GM19468 (cell line): ENCODE data around the gene APBA2.

Source experiments
- ATAC-seq: cut with Tn5 transposase; IDR thresholded peaks from one replicate; pipeline ENCODE4 v1.9.1; 2021; ENCODE audit warnings: mild to moderate bottlenecking, moderate library complexity, moderate number of reproducible peaks; ENCODE audit not compliant: unreplicated experiment; ENCODE audit errors: extremely low read depth

Gene APBA2

DNA sequence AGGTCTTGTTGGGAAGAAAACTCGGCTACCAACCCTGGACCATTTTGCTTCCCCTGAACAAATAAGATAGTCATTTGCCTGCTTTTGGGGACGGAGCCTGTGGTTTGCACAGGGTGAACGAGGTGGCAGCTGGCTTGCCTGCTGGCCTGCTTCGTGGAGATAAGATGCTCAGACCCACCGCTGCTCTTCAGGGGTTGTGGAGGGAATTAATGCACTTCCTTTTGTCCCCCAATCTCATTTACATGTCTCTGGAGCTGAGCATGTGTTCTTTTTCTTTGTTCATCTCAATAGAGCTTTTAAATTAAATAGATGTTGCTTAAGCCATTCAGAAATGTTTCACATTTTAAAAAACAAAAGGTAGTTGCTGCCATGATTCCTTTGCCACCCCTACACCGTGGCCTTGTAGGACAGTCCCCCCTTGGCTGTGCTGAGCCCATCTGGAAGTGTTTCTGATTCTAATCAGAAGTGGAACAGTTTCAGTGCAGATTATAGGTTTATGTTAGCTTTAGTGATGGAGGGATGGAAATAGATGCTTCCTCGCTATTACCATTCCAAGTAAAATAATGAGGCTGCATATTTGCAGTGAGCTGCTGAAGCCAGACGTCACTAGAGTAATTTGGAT is 25.6 kb downstream of the APBA2 start:
- no peak for ATAC-seq

DNA sequence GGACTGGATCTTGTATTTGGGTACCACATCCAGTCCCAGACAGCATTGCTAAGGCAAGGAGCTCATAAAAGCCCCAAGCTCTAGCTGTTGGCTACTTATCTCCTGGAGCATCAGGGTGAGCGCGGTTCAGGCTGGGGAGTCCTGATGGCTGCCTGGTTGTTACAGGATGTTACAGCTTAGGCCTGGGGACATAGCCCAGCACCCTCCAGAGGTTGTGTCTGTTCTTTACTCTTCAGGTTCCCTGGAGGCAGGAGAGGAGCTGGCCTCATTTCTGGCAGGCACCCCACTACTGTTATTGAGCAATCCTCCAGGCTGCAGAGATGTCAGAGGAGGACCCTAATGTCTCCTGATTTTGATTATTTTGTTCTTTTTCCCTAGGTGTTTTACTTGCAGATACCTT is 26.6 kb downstream of the APBA2 start:
- ATAC-seq, result no peak

DNA sequence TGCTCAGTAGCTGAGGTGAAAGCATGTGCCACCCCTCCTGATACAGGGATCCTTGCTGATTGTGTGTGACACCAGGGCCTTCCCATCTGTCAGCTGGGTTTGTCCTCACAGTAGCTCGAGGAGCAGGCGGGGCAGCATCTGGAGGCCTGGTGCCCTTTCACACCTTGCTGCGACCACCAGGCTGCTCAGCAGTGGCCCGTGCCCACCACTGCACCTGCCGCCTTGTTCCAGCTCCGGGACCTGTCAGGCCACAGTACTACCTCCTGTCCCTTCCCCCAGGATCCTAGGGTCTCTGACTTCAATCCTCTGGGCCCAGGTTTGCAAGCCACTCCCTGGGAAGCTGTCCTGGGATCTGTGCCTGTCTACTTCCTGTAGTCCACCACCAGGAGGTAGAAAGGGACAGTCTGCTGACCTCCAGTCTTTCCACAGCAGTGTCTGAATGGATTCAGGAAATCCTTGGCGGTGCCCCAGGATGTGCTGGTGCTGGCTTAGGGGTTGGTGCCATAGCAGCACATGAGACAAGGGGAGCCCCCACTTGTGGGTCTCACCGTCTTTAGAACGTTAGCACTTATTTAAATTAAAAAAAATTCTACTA is 27.5 kb downstream of the APBA2 start:
- no peak for ATAC-seq

DNA sequence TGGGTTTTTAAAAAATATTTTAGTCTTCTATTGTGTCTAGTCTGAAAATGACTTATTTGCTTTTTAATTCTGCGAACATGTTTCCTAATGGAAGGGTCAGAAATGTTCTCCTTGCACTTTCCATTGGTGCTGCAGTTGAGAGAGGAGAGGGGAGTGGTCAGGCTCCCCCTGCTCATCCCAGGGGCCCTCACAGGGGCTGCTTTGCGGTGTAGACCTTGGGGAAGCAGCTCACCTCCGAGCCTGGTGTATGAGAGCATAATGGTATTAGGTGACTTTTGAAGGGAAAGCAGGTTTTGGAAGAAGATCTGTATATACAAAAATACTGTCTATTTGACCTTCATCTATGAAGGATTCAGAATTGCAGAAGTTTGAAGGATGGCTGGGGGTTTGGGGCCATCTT is 28.3 kb downstream of the APBA2 start:
- ATAC-seq, result no peak

DNA sequence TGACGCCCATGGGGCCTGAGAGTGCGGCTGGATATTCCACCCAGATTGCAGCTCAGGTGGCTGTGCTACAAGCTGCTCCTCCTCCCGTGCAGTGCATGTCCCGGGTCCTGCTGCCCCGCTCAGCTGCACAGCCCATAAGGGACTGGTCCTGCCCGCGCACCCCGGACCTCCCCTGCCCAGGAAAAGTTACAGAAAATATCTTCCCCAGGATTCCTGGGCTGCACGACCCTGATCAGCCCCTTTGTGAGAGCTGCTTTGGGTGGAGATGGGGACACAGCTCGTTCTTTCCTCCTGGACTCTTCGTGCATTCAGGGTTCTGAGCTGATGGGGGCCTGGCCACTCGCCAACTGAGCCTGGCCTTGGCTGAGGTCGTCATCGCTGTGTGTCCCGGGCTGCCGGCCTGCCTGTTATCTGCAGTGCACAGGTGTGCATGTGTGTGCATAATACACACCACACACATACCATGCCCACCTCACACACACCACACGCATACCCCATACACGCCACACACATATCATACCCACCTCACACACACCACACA is 28.8 kb downstream of the APBA2 start:
- no peak for ATAC-seq

DNA sequence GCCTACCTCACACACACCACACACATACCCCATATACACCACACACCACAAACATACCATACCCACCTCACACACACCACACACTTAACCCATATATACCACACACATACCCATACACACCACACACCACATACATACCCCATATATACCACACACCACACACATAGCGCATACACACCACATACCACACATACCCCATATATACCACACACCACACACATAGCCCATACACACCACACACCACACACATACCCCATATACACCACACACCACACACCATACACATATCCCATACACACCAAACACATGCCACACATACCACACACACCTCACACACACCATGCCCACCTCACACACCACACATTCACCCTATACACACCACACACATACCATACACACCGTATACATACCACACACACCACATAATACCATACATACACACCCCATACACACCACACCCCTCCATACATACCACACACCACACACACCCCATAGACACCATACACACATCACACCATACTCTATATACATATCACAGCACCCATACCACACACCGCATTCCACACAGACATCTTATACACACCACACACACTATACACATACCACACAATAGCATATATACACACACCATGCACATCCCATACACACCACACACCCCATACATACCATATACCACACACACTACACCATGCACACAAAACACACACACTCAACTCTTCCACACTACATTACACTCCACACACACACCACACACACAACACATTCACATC is 29.5 kb downstream of the APBA2 start:
- ATAC-seq, result no peak

DNA sequence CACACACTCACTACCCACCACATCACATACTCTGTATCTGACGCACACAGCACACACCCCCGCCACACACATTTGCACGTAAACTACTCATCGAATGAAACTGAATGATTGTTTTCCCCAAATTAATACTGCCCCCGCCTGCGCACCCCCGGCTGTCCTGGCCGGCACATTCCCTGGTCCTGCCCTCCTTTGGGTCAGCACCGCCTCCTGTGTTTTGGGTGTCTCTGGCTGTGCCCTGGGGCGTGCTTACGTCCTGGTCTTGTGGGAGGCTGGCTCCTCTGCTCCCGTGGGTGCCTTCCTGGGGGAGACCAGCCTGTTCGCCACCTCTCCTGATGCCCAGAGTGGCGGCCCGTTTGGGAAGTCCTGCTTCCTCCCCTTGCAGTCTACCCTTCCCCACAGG is 30.2 kb downstream of the APBA2 start:
- no peak for ATAC-seq

DNA sequence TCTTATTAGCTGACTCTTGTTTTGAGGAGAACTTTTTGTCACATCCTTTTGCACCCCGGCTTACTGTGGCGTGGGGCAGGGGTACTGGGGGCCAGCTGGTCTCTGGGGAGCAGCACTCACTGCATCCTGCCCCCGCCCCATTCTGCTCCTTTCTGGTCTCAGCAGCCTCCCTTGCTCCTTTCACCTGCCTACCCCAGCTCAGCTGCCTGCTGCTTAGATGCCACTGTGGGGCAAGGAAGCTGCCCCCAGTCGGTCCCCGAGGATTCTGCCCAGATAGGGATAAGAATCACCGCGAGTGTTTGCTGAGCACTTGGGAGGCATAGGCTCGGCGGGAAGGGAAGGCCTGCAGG is 32.0 kb downstream of the APBA2 start:
- ATAC-seq, result no peak

DNA sequence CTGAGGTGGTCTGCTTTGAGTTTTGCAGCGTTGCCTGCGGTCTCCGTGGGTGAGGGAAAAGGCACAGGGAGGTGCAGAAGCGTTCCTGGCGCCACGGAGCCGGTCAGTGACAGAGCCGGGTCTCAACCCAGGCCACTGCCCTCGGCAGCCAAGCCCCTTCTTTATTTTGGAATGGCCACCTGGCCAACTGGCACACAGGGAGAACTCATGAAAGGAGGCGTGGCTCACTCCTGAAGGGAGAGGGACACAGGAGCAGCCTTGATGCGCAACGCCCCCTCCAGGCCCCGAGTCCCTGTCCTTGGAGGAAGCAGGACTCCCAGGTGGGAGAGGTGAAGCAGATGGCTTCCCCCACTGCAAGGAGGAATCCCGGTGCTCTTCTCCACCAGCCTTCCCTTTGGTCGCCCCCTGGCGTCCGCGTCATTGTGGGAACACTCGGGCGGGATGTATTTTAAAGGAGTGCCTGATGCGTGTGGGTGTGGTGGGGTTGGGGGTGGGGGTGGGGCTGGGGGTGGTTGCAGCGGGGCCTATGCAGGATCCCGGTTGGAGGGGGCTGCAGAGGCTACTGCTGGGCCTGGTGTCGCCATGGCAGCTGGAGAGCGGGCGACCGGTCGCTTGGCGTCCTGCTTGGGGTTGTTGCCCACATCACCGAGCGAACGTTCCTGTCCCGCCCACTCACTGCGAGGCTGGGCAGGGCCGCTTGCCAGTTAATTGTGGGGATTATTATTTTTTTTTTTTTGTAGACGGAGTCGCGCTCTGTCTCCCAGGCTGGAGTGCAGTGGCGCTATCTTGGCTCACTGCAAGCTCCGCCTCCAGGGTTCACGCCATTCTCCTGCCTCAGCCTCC is 32.6 kb downstream of the APBA2 start:
- ATAC-seq, result no peak

DNA sequence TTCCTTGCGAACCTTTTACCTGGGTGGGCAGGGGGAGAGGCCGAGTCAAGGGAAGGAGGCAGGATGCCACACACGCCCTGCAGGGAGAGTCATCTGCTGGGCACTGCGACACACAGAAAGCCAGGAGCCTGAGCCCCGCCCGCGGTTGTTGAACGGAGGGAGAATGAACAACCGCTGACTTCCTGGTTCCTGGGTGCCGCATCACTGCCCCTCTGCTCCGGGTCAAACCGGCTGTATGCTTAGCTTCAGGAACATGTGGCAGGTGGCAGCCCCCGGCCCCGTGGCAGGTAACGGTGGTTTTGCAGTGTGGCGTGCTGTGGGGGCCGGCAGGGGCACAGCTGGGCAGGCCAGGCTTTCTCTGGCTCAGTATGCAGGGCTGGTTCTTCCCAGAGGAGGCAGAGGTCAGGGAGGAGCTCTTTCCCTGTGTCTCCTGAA is 33.4 kb downstream of the APBA2 start:
- ATAC-seq, result no peak

DNA sequence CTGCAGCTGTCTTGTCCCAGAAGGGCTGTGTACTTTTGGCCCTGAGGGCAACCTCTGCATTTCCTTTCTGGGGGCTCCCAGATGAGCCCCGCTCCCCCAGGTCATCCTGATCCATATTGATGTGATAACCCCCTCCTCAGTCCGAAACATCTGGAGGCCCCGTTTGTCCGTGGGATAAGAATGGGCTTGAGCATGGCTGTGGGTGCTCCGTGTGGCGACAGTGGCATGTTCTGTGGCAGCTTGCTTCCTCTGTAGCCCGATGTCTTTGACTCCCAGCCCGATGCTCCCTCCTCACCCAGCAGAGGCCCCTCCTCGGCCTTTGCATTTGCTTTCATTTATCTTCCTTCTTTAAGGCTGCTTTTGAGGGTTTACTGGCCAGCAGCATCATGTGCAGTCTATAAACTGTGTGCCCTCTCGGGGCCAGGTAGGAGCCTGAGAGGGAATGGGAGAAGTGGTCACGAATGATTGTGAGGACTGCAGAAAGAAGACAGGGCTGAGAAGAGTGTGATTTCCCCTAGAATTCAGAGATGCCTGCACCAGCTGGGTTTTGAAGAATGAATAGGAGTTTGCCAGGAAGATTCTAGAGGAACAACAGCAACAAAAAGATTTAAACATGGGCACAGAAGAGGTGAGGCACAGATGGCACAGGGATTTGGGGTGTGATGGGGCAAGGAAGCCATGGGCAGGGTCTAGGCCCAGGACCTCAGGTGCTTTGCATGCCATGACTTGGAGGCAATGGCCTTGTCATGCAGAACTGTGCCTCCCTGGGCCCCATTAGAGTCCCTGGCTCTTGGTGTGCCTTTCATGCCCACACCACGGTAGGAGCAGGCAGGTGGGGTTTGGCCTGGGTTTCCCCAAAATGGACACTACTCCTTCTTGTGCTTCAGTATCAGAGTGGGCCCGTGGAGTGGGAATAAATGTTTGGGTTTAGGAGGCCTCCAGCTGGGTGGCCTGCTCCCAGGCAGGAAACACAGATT is 34.2 kb downstream of the APBA2 start:
- ATAC-seq, result no peak

DNA sequence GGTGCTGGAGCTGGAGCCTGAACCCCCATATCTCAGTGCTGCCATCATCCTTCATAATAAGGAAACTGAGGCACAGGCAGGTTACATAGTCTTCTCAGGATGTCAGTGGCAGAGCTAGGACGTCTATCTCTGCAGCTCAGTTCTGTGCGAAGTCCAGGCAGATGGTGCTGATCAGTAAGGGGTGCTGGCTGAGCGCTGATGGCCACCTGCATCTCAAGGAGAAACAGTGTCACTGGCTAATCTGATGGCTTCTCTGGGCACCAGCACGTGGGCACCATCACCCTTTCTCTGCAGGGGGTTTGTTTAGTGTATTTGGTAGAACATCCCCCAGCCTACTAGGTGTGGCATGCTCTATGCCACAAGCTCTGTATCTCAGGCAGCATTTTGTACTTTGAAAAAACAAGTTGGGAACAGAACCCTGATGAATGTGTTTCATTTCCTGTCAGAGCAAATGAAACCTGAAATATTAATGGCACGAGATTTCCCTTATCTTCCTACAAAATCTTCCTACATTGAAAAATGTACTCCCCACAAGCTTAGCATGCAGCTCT is 35.1 kb downstream of the APBA2 start:
- no peak for ATAC-seq

DNA sequence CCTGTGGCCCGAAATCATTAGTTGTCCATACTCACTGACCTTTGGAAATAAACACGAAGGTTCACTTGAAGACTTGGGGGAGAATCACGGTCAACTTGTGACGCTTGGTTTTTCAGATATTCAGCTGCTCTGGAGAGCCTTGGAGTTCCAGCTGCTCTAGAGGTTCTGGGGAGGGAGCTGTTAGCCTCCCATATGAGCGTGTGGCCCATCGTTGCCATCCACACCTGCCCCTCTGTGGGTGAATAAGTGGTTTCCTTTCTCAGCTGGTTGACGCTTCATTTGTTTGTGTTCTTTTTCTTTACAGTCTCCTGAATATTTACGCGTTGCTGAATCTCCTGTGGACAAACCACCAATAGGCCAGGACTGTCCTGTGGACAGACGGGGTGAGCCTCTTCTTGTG is 35.6 kb downstream of the APBA2 start:
- ATAC-seq, result no peak

DNA sequence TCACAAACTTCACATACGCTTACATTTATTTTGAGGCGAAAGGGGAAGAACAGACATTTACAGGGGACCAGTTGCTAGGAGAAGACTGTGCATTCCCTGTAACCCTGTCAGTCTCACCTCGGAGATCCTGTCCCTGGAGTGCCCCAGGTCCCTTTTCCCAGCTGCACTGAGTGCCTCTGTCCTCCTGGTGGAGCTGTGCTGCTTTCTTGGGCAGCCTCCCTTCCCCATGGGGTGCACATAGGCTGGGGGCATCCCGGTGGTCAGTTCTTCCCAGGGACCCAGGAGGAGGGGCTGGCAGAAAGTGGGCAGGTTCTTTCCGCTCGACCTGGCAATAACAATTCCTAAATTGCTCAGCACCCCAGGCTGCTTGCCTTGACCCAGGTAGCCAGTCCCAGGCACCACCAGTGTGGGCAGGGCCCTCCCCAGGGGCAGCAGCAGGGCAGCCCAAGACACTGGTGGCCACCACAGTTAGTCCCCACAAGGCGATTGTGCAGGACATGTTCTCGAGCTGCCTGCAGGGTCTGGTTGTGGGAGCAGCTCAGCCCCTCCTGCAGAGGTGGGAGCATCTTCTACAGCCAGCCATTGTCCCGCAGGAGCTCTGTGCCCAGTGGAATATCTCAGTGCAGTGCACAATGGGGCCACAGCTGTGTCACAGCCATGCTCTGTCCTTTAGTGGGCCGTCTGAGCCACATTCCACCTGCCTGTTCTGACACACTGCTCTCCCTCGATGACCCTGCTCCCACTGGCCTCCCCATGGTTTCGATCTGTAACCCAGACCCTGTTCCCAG is 36.3 kb downstream of the APBA2 start:
- ATAC-seq, result no peak

DNA sequence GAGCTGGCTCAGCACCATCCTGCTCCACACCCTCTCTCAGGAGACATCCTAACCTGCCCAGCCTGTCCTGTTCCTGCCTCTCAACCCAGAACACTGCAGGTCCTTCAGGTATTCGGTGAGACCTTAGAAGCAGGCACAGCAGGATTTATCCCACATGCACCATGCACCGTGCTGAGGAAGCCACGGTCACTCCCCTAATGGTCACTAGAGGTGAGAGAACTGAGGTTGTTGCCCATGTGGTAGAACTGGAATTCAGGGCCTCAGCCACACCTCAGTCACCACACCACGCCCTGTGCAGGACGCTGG is 36.9 kb downstream of the APBA2 start:
- no peak for ATAC-seq

DNA sequence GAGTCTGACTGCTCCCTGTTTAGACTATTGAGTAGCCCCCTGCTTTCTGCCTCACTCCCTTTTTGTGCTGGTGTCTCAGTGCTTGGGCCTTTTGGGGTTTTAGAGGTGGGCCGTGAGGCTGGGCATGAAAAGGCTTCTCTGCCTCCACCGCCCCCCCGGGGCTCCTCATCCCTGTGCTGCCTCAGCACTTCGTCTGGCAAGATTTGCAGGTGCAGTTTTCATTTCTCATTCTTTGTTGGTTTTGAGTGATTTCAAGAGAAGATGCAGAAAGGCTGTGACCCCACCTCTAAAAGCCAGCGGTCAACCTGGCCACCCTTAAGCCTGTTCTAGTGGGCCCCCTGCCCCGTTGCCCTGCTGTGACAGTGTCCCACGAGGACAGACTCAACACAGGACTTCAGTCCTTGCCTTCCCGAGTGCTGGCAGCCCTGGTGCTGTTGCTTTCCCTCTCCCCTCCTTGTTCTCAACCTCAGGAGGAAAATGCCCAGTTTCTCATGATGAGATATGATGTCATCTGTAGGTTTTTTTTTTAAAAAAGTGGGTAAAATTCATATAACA is 38.0 kb downstream of the APBA2 start:
- ATAC-seq, result no peak

DNA sequence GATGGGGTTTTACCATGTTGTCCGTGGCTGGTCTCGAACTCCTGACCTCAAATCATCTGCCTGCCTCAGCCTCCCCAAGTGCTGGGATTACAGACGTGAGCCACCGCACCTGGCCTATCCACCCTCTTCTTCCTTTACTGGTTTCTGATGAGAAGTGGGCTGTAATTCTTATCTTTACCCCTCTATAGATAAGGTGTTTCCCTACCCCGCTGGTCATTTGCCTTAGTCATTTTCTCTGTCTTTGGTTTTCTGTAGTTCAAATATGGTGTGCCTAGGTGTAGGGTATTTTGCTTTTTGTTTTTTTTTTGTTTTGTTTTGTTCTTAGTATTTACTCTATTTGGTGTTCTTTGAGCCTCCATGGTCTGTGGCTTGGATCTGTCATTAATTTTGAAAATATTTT is 41.3 kb downstream of the APBA2 start:
- ATAC-seq, result no peak

DNA sequence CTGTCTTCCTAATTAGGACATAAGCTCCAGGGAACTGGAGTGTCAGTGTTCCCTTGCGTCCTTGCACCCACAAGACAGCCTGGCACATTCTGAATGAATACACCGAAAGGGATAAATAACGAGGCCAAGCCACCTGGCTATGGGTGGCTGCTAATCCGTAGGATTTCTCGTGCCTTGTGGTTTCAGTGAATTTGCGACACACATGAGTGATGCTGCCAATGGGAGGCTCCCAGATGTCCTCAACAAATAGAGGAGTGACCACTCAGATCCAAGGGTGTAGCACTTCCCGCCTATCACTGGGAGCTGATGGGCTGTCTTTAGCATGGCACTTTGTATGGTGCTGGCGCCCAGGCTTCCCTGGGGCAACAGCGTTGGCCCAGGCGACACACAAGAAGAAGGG is 43.4 kb downstream of the APBA2 start:
- ATAC-seq, result no peak
